ENCODE results near the gene ITPR2.

DNA sequence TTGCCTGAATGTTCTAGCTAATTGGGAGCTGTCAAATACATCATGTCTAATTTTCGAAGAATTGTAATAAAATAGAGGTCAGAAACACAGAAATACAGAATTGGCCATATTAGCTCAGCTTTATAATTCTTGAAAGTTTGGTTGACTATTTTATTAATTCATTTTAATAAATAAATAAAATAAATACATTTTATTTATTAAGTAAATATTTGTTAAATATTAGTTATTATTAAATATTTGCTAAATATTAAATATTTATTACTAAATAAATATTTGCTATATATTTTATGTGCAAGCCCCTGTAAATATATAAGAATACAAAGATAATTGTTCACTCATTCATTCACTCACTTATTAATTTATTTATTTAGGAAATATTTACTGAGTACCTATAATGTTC lies 406.3 kb downstream of the ITPR2 start:
- no peak for TF ChIP-seq SIN3A (IDR thresholded peaks at IDR 0.05; ENCODE audit: borderline replicate concordance, insufficient read depth, low read length)
- no peak for TF ChIP-seq POLR2AphosphoS5 (IDR thresholded peaks at IDR 0.05; ENCODE audit: low read depth, low read length)
- TF ChIP-seq, protein P1, sequence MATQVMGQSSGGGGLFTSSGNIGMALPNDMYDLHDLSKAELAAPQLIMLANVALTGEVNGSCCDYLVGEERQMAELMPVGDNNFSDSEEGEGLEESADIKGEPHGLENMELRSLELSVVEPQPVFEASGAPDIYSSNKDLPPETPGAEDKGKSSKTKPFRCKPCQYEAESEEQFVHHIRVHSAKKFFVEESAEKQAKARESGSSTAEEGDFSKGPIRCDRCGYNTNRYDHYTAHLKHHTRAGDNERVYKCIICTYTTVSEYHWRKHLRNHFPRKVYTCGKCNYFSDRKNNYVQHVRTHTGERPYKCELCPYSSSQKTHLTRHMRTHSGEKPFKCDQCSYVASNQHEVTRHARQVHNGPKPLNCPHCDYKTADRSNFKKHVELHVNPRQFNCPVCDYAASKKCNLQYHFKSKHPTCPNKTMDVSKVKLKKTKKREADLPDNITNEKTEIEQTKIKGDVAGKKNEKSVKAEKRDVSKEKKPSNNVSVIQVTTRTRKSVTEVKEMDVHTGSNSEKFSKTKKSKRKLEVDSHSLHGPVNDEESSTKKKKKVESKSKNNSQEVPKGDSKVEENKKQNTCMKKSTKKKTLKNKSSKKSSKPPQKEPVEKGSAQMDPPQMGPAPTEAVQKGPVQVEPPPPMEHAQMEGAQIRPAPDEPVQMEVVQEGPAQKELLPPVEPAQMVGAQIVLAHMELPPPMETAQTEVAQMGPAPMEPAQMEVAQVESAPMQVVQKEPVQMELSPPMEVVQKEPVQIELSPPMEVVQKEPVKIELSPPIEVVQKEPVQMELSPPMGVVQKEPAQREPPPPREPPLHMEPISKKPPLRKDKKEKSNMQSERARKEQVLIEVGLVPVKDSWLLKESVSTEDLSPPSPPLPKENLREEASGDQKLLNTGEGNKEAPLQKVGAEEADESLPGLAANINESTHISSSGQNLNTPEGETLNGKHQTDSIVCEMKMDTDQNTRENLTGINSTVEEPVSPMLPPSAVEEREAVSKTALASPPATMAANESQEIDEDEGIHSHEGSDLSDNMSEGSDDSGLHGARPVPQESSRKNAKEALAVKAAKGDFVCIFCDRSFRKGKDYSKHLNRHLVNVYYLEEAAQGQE (IDR thresholded peaks at IDR 0.05; ENCODE audit: insufficient read depth in 1 of 2, low read depth in 2 of 2, low read length in 2 of 2): no peak

All from PFSK-1 (cell line).